Fibroblast of upper back skin (primary cell): ENCODE data around the gene DOK3.
"Not testable (repeated sequence)": the region's sequence is repeated elsewhere in the genome, so short reads cannot be mapped to it uniquely, and the experiment has no call there.

Experiments used
- DNase-seq: peaks from one replicate; pipeline ENCODE4 v3.0.0-alpha.2; 2013

The DOK3 gene

GRCh38 chr5:177534433-177534832, 24.8 kb upstream of the DOK3 start:
- not testable (repeated sequence) for DNase-seq

- no peak for DNase-seq
Measured at GRCh38 chr5:177531209-177531940, 21.7 kb upstream of the DOK3 start.

- DNase-seq: no peak
Measured at GRCh38 chr5:177530638-177531037, 21.0 kb upstream of the DOK3 start.

GRCh38 chr5:177529247-177530203, 19.9 kb upstream of the DOK3 start:
- no peak for DNase-seq

- no peak for DNase-seq
Measured at GRCh38 chr5:177528631-177529030, 19.0 kb upstream of the DOK3 start.

- no peak for DNase-seq
Measured at GRCh38 chr5:177527595-177527994, 18.0 kb upstream of the DOK3 start.

GRCh38 chr5:177526791-177527190, 17.2 kb upstream of the DOK3 start:
- no peak for DNase-seq

- no peak for DNase-seq
Measured at GRCh38 chr5:177526191-177526590, 16.6 kb upstream of the DOK3 start.

- DNase-seq: no peak
Measured at GRCh38 chr5:177524941-177525655, 15.5 kb upstream of the DOK3 start.

GRCh38 chr5:177524539-177524900, 14.9 kb upstream of the DOK3 start:
- no peak for DNase-seq

- DNase-seq: no peak
Measured at GRCh38 chr5:177523711-177524538, 14.3 kb upstream of the DOK3 start.

- no peak for DNase-seq
Measured at GRCh38 chr5:177520916-177521513, 11.4 kb upstream of the DOK3 start.

GRCh38 chr5:177520271-177520670, 10.6 kb upstream of the DOK3 start:
- no peak for DNase-seq

GRCh38 chr5:177519463-177520235, 10.0 kb upstream of the DOK3 start:
- no peak for DNase-seq

GRCh38 chr5:177516601-177517568, 7.3 kb upstream of the DOK3 start, which contains the start of gene DDX41:
TSS of gene DDX41 (minus strand) at chr5:177516961. CDS start at chr5:177516945, 16 bp downstream.
- DNase-seq: peak; percentile 99

GRCh38 chr5:177515580-177515979, 6.0 kb upstream of the DOK3 start:
- no peak for DNase-seq

GRCh38 chr5:177514541-177514940, 4.9 kb upstream of the DOK3 start:
- no peak for DNase-seq

- no peak for DNase-seq
Measured at GRCh38 chr5:177513500-177513899, 3.9 kb upstream of the DOK3 start.

GRCh38 chr5:177512736-177513380, 3.2 kb upstream of the DOK3 start:
- no peak for DNase-seq
